Spleen (tissue), 11 donors: ENCODE data around the gene GRIP1. TPM values are rescaled to one million over a fixed set of nuclear protein-coding genes. Genes with fewer than 3 reads are reported as not detected.

Source experiments
- DNase-seq: peaks from one replicate; pipeline ENCODE4 v3.0.0-alpha.2; 2020
- H3K27ac ChIP-seq, 8 donors: fragments of 200-600 bp; sonication (generic) in 7 of 8; 1 replicate in 4 of 8; 2 replicates in 4 of 8; pipeline versions ENCODE4 v1.5.0 to v1.8.0; 2016 to 2021; ENCODE audit warnings: inconsistent platforms in 4 of 8, mild to moderate bottlenecking in 4 of 8, moderate library complexity in 1 of 8
- H3K27me3 ChIP-seq, 7 donors: fragments of 200-600 bp; sonication (generic) in 6 of 7; replicated peaks in 1 of 7; 1 replicate in 4 of 7; 2 replicates in 3 of 7; pipeline versions ENCODE4 v1.5.0 to v1.8.0; 2016 to 2021; ENCODE audit warnings: inconsistent platforms in 3 of 7, mild to moderate bottlenecking in 1 of 7
- H3K36me3 ChIP-seq, 6 donors: fragments of 200-600 bp; sonication (generic) in 5 of 6; 1 replicate in 4 of 6; 2 replicates in 2 of 6; pipeline versions ENCODE4 v1.5.0 to v1.8.0; 2016 to 2021; ENCODE audit warnings: inconsistent platforms in 2 of 6
- H3K4me1 ChIP-seq, 6 donors: fragments of 200-600 bp; sonication (generic) in 5 of 6; 1 replicate in 3 of 6; 2 replicates in 3 of 6; pipeline versions ENCODE4 v1.5.0 to v1.8.0; 2016 to 2021; ENCODE audit warnings: inconsistent platforms in 3 of 6
- H3K4me3 ChIP-seq, 8 donors: fragments of 200-600 bp; sonication (generic) in 7 of 8; 1 replicate in 4 of 8; 2 replicates in 4 of 8; pipeline versions ENCODE4 v1.5.0 to v1.8.0; 2016 to 2021; ENCODE audit warnings: inconsistent platforms in 4 of 8, mild to moderate bottlenecking in 4 of 8, moderate library complexity in 2 of 8
- H3K9me3 ChIP-seq, 8 donors: fragments of 200-600 bp; sonication (generic) in 7 of 8; 1 replicate in 4 of 8; 2 replicates in 4 of 8; pipeline versions ENCODE4 v1.5.0 to v1.8.0; 2016 to 2021; ENCODE audit warnings: inconsistent platforms in 4 of 8
- POLR2A ChIP-seq, 3 donors: fragments of 450-650 bp; IDR thresholded peaks; one replicate each; pipeline ENCODE4 v1.5.1; 2017; ENCODE audit warnings: antibody characterized with exemption in 3 of 3, mild to moderate bottlenecking in 1 of 3
- POLR2AphosphoS5 ChIP-seq, 3 donors: sonication (generic); formaldehyde crosslinking; IDR thresholded peaks; one replicate each; pipeline ENCODE4 v1.5.1; 2017; ENCODE audit warnings: antibody characterized with exemption in 3 of 3
- WGBS, 5 donors: extraction: QIAGEN DNeasy Blood & Tissue Kit in 3 of 5; methylation state at CpG; one replicate each; pipeline versions ENCODE4 v1.1.5 to v1.1.7; 2013 to 2018; 5-methylcytosine and 5-hydroxymethylcytosine counted together
- intact Hi-C: fragments of 100-400 bp; cut with DNase I; formaldehyde crosslinking; loops from one replicate; pipeline ENCODE4 v1.15.0; 2023; ENCODE audit warnings: low total_unique reads
- polyA plus RNA-seq, 3 donors: library from polyadenylated mRNA; stranded (reverse); fragments of 200-250 nt; gene quantifications; one replicate each; pipeline ENCODE4 v1.2.1, GENCODE V29; 2013
- total RNA-seq, 7 donors: library from RNA; depleted of rRNA in 3 of 7; stranded (reverse); fragments of >200 nt in 3 of 7; fragmentation: NEBNext Ultra II Directional in 4 of 7; extraction: Animal tissue kit (Norgen Biotek cat#: 25700) in 4 of 7; gene quantifications; one replicate each; pipeline versions ENCODE4 v1.1.0 to v1.2.1, GENCODE V29; 2016 to 2021
- TF ChIP-seq, protein P1 (sequence below), 11 experiments: fragments of 200-600 bp in 7 of 11; fragments of 450-650 bp in 4 of 11; sonication (generic) in 4 of 11; IDR thresholded peaks in 8 of 11; conservative IDR thresholded peaks in 3 of 11; 1 replicate in 7 of 11; 2 replicates in 4 of 11; pipeline versions ENCODE4 v1.4.0 to v1.8.0; 2016 to 2021; ENCODE audit warnings: antibody characterized with exemption in 11 of 11, inconsistent platforms in 4 of 11, mild to moderate bottlenecking in 1 of 11
- donor health status: healthy with polysubstance abuse.
- donor health status: DM: no; HTN: no; CAD: no; lungs with moderate emphysema.
- donor health status: DM: no; HTN: no; CAD: no.
- donor health status: Bipolar disorder and iron deficiency.
- donor health status: healthy.
- donor health status: DM: no; HTN: no; CAD: no.
- donor health status: DM: yes; HTN: yes; CAD: no.

The GRIP1 gene
- total and polyA plus RNA-seq, 10 donors, result 0.35 to 15.2 (median 4.8) TPM

GRCh38 chr12:66708704-66709456, 30.0 kb upstream of the GRIP1 start:
- peaks cover 0 to 7% (median 0%) of the 10 kb centered on the region in 8 donors for H3K9me3 ChIP-seq
- intact Hi-C loops, result no loop called here
- no peak overlapping the region for H3K4me3 ChIP-seq
- no peak for DNase-seq
- no peaks in the 10 kb centered on the region for H3K27me3 ChIP-seq
- H3K36me3 ChIP-seq, result no peaks in the 10 kb centered on the region
- no peak for TF ChIP-seq POLR2AphosphoS5 (IDR thresholded peaks at IDR 0.05)
- TF ChIP-seq, protein P1, sequence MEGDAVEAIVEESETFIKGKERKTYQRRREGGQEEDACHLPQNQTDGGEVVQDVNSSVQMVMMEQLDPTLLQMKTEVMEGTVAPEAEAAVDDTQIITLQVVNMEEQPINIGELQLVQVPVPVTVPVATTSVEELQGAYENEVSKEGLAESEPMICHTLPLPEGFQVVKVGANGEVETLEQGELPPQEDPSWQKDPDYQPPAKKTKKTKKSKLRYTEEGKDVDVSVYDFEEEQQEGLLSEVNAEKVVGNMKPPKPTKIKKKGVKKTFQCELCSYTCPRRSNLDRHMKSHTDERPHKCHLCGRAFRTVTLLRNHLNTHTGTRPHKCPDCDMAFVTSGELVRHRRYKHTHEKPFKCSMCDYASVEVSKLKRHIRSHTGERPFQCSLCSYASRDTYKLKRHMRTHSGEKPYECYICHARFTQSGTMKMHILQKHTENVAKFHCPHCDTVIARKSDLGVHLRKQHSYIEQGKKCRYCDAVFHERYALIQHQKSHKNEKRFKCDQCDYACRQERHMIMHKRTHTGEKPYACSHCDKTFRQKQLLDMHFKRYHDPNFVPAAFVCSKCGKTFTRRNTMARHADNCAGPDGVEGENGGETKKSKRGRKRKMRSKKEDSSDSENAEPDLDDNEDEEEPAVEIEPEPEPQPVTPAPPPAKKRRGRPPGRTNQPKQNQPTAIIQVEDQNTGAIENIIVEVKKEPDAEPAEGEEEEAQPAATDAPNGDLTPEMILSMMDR (IDR thresholded peaks at IDR 0.05 in 8 of 11, conservative IDR thresholded peaks at IDR 0.05 in 3 of 11), result peak in 5 of 11 experiments; percentile 24 to 51 (median 30)
- peaks cover 0 to 25% (median 4%) of the 10 kb centered on the region in 6 donors for H3K4me1 ChIP-seq
- WGBS, 5 donors, result 31 to 43% (median 39%) methylated on average over 3 of the region's 3 CpGs
- no peak overlapping the region for H3K27ac ChIP-seq

DNA sequence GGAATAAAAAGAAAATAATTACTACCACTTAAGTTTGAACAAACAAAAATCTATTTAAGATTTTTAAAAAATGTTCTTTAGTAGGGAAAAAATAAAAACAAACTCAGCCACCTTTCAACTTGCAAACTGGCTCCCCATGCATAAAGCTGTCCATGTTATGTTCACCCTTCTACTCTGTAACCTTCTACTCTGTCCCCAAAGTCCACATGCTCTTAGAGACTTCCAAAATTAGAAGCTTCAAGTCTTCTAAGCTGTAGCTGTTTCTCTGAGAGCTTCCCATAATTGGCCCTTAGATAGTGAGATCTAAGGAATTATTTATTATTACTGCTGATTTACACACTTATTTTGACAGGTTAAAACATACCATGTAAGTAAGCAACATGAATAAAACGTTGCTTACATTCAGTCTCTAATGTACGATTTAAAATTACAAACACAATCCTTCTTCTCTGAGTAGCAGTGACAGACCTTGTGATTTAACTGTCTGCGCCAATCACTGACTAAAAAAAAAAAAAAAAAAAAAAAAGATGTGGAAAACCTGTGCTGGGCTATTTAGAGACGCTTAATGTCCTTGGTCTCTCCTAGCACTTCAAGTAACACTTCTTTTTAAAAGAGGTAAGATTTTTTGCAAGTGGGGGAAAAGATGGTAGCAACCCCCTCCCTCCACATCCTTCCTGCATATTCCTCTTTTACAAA, 28.3 kb upstream of the GRIP1 start:
- TF ChIP-seq POLR2AphosphoS5 (IDR thresholded peaks at IDR 0.05) (no peak), POLR2A (IDR thresholded peaks at IDR 0.05) (no peak)
- TF ChIP-seq, protein P1 (IDR thresholded peaks at IDR 0.05 in 8 of 11, conservative IDR thresholded peaks at IDR 0.05 in 3 of 11), result no peak
- intact Hi-C loops, result no loop called here
- H3K4me1 ChIP-seq, result peaks cover 0 to 17% (median 0%) of the 10 kb centered on the region in 6 donors
- no peaks in the 10 kb centered on the region for H3K36me3 ChIP-seq
- DNase-seq, result no peak
- peaks cover 0 to 7% (median 0%) of the 10 kb centered on the region in 8 donors for H3K9me3 ChIP-seq
- no peak overlapping the region for H3K4me3 ChIP-seq
- no peaks in the 10 kb centered on the region for H3K27me3 ChIP-seq
- no peak overlapping the region for H3K27ac ChIP-seq
- WGBS, 5 donors, result 81 to 91% (median 87%) methylated on average over 4 of the region's 4 CpGs

DNA sequence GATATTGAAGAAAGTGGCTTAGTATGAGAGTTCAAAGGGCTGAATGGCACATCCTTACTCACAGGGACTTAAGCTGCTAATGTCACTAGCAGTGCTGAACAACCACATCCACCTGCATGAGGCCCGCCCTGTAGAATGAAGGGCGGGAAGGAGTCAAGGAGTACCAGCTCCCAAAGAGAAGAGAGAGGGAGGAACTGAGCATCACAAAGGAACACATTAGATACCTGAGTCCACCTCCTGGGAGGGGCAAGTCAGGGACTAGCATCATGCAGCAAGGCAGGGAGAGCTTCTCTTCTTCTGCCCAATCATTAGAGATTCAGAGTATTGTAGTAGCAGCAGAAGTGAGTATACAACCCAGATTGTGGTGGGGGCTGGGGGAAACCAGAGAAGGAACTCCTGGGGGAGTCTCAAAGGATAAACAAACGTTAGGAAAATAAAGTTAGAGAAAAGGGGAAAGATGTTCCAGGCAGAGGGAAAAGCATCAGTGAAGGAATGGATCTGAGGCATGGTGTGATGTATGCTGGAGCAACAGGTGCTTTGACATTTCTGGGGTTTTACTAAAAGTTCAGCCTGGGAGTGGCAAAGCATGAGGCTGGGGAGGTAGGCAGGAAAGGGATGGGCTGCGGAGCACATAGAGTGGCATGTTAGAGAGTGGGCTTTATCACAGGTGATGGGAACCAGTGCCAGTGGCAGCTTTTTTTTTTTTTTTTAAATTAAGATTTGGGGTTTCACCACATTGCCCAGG, 21.0 kb upstream of the GRIP1 start:
- Histone ChIP-seq H3K9me3 (no peaks in the 10 kb centered on the region), H3K4me3 (no peak overlapping the region), H3K4me1 (no peaks in the 10 kb centered on the region), H3K27me3 (peaks cover 0 to 8% (median 0%) of the 10 kb centered on the region in 7 donors), H3K36me3 (no peaks in the 10 kb centered on the region), H3K27ac (no peak overlapping the region)
- intact Hi-C loops, result loop anchor here (10.0 kb wide), 2 partner anchors 165 to 425 kb away; no protein-coding TSS in a partner anchor
- 73 to 91% (median 79%) methylated on average over 4 of the region's 4 CpGs for WGBS, 5 donors
- no peak for DNase-seq
- TF ChIP-seq POLR2AphosphoS5 (IDR thresholded peaks at IDR 0.05) (no peak), POLR2A (IDR thresholded peaks at IDR 0.05) (no peak)
- TF ChIP-seq, protein P1 (IDR thresholded peaks at IDR 0.05 in 8 of 11, conservative IDR thresholded peaks at IDR 0.05 in 3 of 11), result no peak
